NCI-H2081 treated with DMSO at 0.1 percent for 48 hours (cell line): Measurements from ENCODE around the gene TTL.

Experiments used
- DNase-seq: peaks from one replicate; lab custom pipeline; 2025; lab: John Stamatoyannopoulos, UW

The TTL gene

DNA sequence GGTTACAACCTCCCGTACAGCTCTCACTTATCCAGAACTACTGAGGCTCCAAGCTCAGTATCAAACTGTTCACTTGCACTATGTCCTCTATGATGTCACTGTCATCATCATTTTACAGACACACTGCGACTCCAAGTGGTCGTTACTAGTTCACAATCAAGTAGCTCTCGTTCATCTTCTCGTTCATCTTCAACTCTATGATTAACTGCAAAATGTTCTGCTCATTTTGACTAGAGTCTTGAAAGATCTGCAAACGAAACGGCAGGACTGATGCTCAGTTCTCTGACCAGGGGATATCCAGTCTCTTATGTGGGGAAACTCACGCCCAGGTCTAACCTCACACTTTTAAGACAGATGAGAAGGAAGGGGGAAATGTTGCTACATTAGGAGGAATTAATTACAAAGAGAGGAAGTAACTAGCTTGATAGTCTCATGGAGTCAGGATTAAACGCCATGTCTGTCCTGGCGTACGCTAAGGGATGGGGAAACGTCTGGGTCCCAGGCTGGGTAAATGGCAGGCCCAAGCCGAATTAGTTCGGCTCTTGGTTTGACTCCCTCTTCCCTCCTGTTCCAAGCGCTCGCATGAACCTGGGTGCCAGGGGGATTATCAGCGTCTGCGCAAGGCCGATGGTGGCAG lies 101.7 kb downstream of the TTL start:
- DNase-seq: peak; percentile 2

DNA sequence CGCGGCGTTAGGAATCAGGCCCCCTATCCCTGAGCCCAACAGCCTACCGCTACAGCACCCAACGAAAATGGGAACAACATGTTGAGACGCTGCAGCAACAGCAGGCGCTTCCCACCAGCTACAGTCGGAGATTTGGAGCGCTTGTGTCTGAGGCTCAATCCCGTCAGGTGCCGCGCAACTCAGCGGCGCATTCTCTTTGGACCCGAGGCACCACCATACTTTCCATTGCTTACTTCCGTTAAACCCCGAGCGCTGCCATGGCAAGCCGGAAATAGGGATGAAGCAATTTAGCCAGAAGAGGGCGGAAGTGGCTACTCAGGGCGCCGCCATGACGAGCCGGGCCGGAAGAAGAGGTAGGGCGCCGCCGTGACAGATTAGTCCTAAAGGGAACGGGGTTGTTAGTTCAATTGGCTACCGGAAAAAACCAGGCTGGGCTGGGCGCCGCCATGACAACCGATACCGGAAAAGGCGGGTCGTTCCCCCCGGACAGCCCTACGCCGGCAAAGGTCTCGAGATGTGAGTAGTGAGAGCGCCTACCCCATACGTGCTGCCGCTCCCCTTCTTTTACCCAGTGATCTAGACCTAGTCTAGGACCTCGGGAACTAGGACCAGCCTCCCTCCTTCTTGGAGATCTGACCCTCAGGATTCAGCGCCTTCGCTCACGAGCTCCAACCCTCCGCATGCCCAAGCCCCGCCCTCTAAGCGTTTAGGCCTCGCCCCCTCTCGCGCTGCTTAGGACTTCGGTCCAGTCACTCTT lies 102.4 kb downstream of the TTL start, which contains the start of gene CHCHD5:
Gene CHCHD5 (plus strand): TSS at position 476 of the 757 bp plus-strand sequence. CDS start 39 bp downstream, at position 515.
- peak; percentile 89 for DNase-seq

DNA sequence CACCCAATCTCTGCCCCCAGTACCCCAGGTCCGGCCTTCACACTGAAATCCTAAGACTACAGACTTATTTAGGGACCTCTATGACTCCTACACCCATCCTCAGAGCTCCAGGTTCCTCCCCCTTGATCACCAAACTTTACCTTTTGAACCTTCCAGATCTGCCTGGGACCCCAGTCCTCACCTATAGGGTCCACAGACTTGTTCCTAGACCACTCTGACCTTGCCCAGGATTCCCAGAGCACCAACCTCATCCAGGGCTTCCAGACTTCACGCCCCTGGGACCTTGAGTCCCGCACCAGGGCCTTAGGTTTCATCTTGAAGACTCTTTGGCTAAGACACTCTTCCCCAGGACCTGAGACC lies 102.9 kb downstream of the TTL start:
- DNase-seq: no peak

DNA sequence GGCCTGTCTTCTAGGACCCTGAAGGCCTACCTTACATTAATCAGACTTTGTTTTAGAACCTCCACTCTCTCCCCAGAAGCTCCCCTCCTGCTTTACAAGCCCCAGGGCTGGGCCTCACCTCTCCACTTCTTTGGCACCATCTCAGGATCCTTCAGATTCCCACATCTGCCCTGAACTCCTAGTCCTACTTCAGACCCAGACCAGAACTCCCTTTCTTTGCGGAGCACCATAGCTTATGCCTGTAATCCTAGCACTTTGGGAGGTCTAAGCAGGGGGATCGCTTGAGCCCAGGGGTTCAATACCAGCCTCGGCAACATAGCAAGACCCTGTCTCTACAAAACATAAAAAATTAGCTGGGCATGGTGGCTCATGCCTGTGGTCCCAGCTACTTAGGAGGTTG lies 103.4 kb downstream of the TTL start:
- no peak for DNase-seq

DNA sequence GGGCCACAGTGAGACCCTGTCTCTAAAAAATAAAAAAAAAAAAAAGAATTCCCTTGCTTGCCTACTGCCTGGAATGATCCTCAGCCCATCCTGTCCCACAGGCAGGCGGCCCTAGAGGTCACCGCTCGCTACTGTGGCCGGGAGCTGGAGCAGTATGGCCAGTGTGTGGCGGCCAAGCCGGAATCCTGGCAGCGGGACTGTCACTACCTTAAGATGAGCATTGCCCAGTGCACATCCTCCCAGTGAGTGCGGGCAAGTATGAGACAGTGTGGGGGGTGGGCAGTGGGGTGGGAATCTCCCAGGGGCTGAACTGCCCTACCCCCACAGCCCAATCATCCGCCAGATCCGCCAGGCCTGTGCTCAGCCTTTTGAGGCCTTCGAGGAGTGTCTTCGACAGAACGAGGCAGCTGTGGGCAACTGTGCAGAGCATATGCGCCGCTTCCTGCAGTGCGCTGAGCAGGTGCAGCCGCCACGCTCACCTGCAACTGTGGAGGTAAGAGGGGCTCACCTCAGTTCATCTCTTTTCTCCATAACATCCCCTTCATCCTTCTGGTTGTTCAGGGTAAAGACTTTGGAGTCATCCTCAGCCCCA lies 104.0 kb downstream of the TTL start:
- no peak for DNase-seq

DNA sequence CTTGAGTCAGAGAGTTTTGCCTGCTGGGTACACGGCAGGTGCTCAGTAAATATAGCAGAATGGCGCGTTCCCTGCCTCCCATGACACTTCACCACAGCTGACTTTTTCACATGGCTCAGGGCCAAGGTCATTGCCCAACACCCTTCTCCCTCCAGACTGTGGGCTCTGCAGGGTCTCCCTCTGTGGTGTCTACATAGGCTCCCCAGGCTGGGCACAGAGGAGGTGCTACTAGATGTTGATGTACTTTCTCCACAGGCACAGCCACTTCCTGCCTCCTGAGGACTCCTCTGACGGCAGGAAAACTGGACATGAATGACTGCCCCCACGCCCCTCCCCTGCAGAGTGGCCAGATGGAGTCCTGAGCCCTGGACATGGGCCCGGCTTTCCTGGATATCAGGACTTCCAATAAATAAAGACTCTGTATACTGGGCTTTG lies 106.7 kb downstream of the TTL start:
- DNase-seq: no peak
